ENCODE results near the gene HRC. TPM values are rescaled to one million over a fixed set of nuclear protein-coding genes. Genes with fewer than 3 reads are reported as not detected.
"Not testable (repeated sequence)": the region's sequence is repeated elsewhere in the genome, so short reads cannot be mapped to it uniquely, and the experiment has no call there.

The HRC gene
- total RNA-seq, 1 donor from 2014 or later, result not detected

DNA sequence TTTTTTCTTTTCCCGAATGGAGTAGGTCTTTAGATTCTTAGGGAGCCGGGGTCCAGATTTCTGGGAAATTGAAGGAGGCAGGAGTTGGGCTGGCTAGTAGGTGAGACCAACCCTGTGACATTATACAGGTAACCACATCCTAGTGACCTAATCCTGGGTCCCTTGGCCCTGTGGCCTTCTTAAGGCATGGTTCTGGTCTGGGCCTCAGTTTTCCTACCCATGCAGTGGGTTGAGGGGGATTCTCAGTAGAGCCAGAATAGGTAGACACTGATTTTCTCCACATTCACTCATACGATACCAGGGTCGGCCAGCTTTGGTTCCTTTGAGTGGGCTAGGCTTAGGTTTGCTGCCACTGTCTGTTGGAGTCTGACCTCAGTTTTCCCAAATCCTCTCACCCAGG, 28.6 kb downstream of the HRC start:
- no peak overlapping the region for H3K4me3 ChIP-seq (ENCODE audit: low read depth, low read length)
- TF ChIP-seq, protein P1, sequence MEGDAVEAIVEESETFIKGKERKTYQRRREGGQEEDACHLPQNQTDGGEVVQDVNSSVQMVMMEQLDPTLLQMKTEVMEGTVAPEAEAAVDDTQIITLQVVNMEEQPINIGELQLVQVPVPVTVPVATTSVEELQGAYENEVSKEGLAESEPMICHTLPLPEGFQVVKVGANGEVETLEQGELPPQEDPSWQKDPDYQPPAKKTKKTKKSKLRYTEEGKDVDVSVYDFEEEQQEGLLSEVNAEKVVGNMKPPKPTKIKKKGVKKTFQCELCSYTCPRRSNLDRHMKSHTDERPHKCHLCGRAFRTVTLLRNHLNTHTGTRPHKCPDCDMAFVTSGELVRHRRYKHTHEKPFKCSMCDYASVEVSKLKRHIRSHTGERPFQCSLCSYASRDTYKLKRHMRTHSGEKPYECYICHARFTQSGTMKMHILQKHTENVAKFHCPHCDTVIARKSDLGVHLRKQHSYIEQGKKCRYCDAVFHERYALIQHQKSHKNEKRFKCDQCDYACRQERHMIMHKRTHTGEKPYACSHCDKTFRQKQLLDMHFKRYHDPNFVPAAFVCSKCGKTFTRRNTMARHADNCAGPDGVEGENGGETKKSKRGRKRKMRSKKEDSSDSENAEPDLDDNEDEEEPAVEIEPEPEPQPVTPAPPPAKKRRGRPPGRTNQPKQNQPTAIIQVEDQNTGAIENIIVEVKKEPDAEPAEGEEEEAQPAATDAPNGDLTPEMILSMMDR (conservative IDR thresholded peaks at IDR 0.05; ENCODE audit: low read depth, low read length), result no peak
- DNase-seq (ENCODE audit: low read depth), result no peak

DNA sequence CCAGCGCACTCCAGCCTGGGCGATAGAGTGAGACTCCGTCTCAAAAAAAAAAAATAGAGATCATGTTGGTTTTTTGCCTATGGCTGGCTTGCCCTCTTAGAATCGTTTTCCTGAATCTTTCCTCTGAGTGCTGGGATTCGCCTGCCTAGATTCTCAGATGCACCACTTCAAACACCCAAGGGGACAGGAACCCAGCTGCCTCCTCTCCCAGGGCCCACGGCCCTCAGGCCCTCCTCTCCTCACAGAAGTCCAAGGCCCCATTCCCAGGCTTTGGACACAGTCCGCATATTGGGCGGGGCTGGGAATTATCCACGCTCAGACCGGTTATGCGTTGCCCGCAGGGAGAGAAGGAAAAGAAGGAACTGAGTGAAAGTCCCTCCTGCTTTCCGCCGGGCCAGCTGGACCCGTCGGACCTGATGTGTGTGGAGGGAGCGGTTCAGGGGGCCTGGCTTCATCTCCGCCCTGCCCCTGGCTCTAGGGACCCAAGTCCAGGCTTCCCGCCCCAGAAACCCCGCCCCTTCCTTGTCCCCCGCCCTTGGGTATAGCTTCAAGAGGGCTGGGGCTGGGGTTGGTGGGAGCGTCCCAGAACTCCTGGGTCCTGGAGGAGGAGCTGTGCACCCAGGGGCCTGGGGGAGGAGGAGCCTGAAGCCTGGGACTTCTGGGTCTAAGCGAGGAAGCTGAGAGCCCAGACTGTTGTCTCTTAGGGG, 30.0 kb downstream of the HRC start:
- DNase-seq (ENCODE audit: low read depth), result no peak
- TF ChIP-seq, protein P1 (conservative IDR thresholded peaks at IDR 0.05; ENCODE audit: low read depth, low read length), result no peak
- no peak overlapping the region for H3K4me3 ChIP-seq (ENCODE audit: low read depth, low read length)

DNA sequence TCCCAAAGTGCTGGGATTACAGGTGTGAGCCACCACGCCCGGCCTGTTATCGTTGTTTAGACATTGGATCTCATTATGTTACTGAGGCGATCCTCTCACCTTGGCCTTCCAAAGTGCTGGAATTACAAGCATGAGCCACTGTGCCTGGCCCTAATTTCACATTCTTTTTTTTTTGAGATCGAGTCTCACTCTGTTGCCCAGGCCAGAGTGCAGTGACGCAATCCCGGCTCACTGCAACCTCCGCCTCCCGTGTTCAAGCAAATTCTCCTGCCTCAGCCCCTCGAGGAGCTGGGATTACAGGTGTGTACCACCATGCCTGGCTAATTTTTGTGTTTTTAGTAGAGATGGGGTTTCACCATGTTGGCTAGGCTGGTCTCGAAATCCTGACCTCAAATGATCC, 31.9 kb downstream of the HRC start:
- H3K4me3 ChIP-seq (ENCODE audit: low read depth, low read length); DNase-seq (ENCODE audit: low read depth): not testable (repeated sequence)

DNA sequence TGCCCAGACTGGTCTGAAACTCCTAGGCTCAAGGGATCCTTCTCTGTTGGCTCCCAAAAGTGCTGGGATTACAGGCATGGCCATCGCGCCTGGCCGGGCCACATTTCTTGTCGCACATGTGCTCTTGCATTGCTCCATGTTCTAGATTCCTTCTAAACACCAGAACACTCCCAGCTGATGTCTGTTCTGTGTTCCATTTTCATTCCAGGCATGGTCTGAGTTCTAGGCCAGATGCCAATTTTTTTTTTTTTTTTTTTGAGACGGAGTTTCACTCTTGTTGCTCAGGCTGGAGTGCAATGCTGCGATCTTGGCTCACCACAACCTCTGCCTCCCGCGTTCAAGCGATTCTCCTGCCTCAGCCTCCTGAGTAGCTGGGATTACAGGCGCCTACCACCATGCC, 33.4 kb downstream of the HRC start:
- DNase-seq (ENCODE audit: low read depth); H3K4me3 ChIP-seq (ENCODE audit: low read depth, low read length): not testable (repeated sequence)

DNA sequence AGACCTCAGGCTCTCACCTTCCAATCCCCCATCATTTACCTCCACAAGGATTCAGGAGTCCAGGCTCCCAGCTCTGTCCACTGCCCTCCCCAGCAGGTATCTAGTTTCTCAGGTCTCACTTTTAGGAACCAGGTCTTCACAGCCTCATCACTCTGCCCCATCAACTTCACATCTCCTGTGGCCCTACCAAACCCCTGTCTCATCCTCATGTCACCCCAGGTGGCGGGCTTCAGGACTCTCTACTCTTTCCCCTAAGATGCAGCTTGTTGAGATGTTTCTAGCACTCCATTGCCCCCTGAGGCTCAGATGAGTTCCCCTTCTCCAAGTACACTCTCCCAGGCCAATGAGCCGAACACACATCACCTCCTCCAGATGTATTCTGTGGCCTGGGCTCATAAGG, 34.3 kb downstream of the HRC start:
- no peak for DNase-seq (ENCODE audit: low read depth)
- no peak overlapping the region for H3K4me3 ChIP-seq (ENCODE audit: low read depth, low read length)
- TF ChIP-seq, protein P1 (conservative IDR thresholded peaks at IDR 0.05; ENCODE audit: low read depth, low read length), result no peak

DNA sequence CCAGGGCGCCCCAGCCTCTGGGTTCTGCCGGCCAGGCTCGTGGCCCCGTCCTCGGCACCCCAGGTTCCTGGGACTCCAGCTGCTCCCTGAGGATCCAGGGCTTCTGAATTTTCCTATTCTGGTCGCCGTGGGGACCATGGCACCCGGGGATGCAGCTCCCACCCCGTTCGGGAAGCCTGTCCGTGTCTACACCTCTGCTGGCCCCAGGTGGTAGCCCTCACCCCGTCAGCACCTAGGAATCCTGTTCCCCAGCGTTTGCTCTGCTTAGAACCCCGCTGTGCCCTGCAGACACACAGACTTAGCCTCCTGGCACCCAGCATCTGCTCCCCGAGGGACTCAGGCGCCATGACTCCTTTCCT, 34.9 kb downstream of the HRC start:
- H3K4me3 ChIP-seq (ENCODE audit: low read depth, low read length), result peak overlapping the region; percentile 79
- TF ChIP-seq, protein P1 (conservative IDR thresholded peaks at IDR 0.05; ENCODE audit: low read depth, low read length), result no peak
- no peak for DNase-seq (ENCODE audit: low read depth)

DNA sequence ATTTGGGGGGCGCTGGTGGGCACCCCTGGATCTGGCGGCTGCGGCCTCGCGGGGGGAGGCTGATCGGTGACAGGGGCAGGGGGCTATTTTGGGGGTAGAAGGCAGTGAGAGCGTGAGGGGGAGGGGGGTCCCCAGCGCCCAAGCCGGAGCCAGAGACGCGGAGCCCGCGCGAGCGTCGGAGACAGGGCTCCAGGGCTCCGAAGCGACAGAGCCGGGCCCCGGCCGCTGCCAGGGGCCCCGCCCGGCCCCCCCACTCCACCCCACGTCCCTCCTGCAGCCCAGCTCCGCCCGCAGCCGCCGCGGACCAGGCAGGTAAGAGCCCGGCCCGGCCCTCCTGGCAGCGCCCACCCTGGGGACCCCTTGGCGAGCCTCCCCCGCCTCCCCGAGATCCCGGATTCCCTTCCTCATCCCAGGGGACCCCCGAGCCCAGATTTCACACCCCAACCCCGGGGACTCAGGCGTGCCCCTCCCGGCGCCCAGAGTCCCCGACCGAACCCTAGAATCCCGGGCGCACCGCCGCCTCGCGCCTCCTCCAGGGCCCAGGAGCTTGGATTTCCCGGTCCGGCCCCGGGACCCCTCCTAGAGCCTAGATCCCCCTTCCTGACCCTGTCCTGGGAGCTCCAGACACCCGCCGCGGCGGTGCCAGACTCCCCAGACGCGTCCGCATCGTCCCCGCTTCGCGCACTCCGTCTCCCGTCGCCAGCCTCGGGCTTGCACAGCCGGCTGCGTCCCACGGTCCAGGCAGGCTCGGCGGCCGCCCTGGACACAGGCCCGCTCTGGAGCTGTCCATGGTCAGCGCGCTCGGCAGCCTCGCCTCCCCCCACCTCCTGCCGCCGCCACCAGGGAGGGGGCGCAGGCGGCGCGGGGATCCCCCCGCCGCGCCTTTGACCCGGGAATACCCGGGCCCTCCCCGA, 35.5 kb downstream of the HRC start, which contains the start of gene PPFIA3:
PPFIA3 (plus strand) TSS at position 134 of the 914 bp plus-strand sequence. CDS start 8,330 bp downstream, outside the sequence.
- TF ChIP-seq, protein P1 (conservative IDR thresholded peaks at IDR 0.05; ENCODE audit: low read depth, low read length), result no peak
- DNase-seq (ENCODE audit: low read depth), result no peak
- H3K4me3 ChIP-seq (ENCODE audit: low read depth, low read length), result peak within 1 kb of the TSS; percentile 79
